Measurements from ENCODE around the gene CRYBG1.
A peak's percentile ranks its signal among the peaks of the same experiment; 100 is the strongest.
"Not testable (repeated sequence)": the region's sequence is repeated elsewhere in the genome, so short reads cannot be mapped to it uniquely, and the experiment has no call there.

The CRYBG1 gene

DNA sequence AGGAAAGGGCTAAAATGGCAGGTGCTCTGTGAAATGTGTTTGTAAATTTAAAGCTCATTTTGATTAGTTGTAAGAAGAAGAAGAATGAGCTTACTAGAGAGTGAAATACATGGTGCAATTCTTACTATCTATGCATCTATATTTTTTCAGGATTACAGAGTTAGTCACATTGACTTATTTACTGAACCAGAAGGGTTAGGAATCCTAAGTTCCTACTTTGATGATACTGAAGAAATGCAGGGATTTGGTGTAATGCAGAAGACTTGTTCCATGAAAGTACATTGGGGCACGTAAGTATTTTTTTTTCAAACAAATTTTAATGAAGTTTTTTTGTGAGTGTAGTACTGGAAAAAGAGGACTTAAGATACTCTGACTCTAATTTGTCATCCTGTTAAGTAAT is 169.5 kb downstream of the CRYBG1 start:
- FAIRE-seq, result no peak

- FAIRE-seq, result no peak
Observed at GRCh38 chr6:106530502-106530901, 170.0 kb downstream of the CRYBG1 start.

DNA sequence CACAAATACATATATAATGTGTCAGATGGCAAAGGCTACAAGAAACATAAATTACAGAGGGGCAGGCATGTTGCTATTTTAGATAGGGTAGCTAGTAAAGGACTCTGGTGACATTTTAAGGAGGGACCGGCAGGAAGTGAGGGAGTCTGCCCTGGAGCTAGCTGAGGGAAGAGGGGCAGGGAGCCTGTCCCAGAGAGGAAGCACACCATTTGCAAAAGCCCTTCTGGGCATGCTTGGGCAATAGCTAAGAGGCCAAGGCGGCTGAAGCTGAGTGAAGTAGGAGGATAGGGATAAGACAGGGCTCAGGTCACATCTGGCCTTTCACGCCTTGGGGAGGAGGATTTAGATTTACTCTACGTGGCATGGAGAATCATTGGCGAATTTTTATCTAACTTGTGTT is 172.5 kb downstream of the CRYBG1 start:
- FAIRE-seq, result no peak

GRCh38 chr6:106534004-106534403 is 173.5 kb downstream of the CRYBG1 start:
- no peak for FAIRE-seq

DNA sequence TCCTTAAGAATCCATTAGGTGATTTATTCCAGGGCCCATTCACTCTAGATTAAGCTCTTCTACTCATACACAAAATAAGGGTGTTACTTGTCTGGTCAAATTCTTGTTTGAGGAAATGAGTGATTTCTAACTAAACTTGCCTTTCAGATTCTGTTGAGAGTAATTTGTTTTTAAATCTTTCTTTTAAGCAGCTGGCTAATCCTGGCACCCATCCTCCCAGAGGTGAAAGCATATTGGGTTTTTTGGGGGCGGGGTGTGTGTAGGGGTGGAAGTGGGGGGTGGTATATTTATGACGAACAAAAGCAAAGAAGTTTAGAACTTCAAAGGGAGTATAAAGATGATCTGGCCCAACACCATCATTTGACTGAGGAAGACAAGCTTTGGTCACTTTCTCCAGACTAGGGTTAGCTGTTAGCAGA is 174.1 kb downstream of the CRYBG1 start:
- FAIRE-seq, result no peak

DNA sequence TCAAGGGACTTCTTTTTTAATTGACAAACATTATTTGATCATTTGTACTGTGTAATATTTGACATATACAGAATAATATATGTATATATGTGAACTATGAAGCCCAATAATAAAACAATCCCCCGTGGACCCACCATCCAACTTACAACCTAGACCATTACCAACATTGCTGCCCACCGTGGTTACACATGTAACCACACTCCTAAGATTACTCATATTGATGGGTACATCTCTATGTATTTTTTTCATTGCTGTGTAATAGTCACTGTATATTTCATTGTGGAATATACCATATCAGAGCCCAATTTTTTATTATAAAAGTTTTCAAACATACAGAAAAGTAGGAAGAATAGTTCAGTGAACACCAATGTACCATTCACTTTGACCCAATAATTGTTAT is 174.5 kb downstream of the CRYBG1 start:
- FAIRE-seq, result no peak

- FAIRE-seq, result no peak
Observed at GRCh38 chr6:106536357-106536756, 175.8 kb downstream of the CRYBG1 start.

DNA sequence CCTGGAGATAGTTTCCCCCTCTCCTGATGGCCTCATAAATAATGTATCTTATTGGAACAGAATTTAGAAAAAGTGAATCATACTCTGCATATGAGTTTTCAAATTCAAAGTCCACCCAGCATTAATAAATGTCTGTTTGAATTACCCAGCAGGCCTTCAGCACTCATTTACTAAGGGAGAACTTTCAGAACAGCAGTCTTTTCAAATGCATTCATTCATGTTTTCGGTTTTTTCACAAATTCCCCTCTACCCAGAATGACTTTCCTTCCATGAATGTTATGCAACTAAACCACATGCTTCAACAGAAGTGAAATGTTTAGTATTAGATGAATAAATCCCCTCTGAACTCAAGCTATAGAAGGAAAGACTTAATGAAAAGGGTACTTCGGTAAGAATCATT is 176.3 kb downstream of the CRYBG1 start:
- no peak for FAIRE-seq

DNA sequence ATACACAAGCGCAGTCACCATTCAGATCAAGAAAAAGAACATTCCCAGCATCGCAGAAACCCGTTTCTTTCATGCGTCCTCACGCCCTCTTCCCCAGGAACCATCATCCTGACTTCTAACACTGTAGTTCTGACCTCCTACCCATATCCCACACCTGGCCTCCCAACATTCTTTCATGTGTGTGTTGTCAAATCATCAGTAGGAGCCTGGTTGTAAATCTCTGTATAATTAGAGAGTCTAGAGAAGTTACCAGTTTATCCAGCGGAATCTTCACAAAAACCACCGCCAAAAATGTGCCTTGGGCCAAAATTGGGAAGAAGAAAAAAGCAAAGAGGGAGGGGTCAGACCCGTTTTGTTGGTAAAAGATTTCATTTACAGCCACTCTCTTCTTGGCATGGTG is 177.1 kb downstream of the CRYBG1 start:
- FAIRE-seq, result no peak

GRCh38 chr6:106538145-106538544 is 177.6 kb downstream of the CRYBG1 start:
- no peak for FAIRE-seq

DNA sequence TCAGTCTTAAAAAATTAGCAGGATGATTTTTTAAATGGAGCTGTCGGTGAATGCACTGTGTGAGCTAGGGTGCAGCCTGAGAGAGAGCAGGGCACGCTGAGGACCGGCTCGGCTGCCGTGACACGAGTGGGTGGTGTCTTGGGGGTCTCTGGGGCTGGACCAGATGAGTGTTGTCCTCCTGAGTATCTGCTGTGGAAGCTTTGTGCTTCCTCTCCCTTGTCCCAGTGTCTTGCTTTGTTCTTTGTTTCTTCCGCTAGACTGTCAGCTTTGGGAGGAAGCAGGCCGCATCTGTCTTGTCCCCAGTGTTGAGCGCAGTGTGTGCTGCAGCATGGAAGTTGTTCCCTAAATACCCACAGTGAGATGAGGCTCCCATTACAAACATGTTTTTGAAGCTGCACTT is 179.4 kb downstream of the CRYBG1 start:
- FAIRE-seq, result no peak

DNA sequence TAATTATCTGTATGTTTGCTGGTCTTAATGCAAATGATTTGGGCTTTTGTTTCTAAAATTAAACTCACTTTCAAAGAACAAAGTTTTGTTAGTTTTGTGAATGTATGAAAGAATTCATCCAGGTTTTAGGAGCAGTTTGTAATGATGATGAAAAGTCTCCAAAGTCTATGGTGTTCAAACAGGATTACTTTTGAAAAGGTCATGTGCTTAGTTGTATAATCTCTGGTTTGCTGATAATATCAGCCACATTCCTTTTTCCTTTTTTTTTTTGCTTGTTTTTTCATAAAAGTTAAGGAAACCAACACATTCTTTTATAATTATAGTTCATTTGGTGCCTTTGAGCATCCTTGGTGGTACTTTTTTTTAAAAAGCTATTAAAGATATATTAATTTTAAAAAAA is 179.9 kb downstream of the CRYBG1 start:
- FAIRE-seq, result no peak

DNA sequence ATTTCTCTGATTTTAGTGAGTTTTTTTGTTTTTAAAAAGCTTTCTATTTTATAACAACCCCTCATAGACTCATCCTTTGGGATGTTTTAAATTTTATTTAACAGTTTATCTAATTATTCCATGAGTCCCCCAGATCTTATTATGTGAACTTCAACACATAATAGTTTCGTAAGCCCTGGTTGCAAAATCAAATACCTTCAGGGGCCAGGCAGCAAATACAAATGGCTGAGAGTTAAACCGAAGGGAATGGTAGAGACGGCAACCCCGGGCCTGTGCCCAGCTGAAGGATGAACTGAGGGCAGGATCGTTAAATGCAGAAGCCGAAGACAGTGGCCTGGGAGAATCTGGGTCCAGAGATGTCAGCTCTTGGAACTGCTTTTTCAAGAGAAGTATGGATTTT is 180.4 kb downstream of the CRYBG1 start:
- FAIRE-seq, result no peak

GRCh38 chr6:106546261-106546690 is 185.8 kb downstream of the CRYBG1 start:
- FAIRE-seq, result no peak

DNA sequence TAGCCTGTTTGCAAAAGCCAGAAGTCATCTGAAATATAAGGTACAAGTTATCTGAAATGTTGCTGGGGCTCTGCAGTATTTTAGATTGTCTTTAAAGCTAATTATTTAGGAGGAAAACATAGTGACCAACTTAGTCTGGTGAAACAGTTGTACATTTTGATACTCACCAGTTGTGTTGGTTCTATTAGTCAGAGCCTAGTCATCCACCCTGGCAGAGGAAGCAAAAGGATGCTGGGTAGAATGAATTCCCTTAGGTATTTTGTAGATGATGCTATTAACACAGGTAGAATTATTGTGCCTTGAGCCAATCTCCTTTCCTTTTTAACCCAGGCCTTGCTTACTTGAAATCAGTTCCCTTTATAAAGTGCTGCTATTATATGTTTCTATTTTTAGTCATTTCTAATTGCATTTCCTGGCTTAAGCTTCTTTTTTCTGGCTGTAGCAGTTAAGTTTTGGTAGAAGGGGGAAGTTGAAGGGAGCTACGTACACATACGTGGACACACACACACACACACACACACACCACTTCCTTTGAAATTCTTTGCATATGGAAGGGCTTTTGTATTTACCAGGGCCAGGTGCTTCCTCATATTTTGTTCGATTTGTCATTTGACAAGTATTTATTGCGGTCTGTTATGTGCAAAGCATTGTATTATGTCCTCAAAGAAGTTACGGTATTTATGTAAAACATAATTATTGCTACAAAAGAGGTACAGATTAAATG is 186.3 kb downstream of the CRYBG1 start:
- no peak for FAIRE-seq

DNA sequence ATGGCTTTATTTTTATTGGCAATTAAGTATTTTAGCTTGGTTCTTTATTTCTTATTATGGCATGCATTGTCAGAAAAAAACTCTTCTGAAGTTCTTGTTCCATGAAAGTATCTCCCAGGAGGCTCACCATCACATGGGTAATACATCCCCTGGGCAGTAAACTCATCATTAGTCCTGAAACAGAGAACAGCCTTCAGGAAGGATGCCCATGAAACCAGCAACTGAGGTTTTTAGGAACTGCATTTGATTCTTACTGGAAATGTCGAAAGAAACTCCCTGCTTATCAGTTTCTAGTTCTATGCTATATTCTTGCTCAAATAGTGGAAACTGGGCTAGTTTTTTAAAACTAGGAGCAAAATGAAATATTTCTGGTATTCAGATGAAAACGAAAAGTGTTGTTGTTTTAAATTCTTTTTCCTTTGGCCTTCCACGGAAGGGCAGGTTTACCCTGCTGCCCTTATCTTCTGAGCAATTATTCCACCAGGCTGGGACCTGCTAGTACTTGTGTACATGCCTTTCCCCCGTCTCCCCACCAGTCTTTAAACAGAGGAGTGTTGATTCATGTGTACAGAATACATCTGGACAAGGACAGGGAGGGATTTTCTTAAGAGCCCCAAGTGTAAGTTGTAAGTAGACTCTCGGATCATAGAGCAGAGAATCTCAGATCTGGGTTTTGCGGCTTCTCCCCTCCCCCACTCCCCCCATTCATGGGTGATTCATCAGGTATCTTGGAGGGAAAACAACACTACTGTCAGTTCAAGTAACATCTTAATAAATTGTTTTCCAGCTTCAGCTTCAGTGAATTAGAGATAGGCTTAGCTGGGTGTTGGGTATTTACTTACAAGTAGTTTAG is 187.3 kb downstream of the CRYBG1 start:
- FAIRE-seq, result no peak

- not testable (repeated sequence) for FAIRE-seq
Observed at GRCh38 chr6:106548926-106549455, 188.5 kb downstream of the CRYBG1 start.

- no peak for FAIRE-seq
Observed at GRCh38 chr6:106549521-106549920, 189.0 kb downstream of the CRYBG1 start.

- no peak for FAIRE-seq
Observed at GRCh38 chr6:106551155-106551554, 190.6 kb downstream of the CRYBG1 start.

GRCh38 chr6:106553440-106553839 is 192.9 kb downstream of the CRYBG1 start:
- no peak for FAIRE-seq

DNA sequence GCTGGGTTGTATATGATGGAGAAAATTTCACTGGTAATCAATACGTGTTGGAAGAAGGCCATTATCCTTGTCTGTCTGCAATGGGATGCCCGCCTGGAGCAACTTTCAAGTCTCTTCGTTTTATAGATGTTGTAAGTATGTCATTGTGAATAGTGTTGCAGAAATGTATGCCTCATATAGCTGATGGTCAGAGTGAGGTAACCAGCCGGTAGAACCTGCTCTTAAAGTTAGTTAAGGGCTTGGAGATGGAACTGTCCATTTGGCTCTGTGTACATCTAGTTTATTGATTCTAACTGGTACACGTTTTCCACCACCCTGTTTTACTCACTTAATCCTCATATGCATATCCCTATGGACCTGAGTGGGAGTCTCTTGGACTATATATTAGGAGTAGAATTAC is 195.2 kb downstream of the CRYBG1 start:
- no peak for FAIRE-seq

GRCh38 chr6:106556368-106556960 is 195.9 kb downstream of the CRYBG1 start:
- peak; percentile 72 for FAIRE-seq

DNA sequence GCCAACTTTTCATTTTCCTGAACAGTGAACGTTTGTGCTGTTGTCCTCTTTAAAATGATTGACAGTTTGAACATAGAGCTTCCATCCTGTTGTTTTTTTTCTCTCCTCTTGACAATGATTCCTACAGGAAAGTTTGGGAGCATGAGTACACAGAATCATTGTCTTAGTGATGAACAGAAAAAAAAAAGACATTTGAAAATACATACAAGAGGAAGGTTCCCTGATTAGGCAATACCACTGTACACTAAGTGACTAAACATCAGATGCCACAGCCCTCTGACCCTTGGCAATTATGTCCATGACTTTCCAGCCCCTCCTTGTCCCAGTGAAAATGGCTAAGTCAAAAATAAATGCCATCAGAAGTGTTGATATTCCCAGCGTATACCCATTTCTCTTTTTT is 197.3 kb downstream of the CRYBG1 start:
- no peak for FAIRE-seq

DNA sequence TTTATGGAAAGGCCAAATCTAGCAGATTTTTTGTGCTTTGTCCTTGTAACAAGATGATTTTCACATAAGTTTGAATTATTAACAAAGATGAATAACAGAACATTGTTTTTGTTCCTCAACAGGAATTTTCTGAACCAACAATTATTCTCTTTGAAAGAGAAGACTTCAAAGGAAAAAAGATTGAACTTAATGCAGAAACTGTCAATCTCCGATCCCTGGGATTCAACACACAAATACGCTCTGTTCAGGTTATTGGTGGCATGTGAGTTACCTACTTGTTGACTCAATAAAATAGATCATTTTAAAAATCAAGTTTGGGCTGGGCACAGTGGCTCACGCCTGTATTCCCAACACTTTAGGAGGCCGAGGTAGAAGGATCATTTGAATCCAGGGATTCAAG is 197.8 kb downstream of the CRYBG1 start:
- no peak for FAIRE-seq
